IPS DF 4.7 (cell line): Measurements from ENCODE around the gene RPS8.
"Not testable (repeated sequence)": the region's sequence is repeated elsewhere in the genome, so short reads cannot be mapped to it uniquely, and the experiment has no call there.

Experiments used
- DNase-seq: peaks from one replicate; pipeline ENCODE4 v3.0.0-alpha.2; 2013; ENCODE audit warnings: low spot score; ENCODE audit errors: extremely low read depth

The RPS8 gene

DNA sequence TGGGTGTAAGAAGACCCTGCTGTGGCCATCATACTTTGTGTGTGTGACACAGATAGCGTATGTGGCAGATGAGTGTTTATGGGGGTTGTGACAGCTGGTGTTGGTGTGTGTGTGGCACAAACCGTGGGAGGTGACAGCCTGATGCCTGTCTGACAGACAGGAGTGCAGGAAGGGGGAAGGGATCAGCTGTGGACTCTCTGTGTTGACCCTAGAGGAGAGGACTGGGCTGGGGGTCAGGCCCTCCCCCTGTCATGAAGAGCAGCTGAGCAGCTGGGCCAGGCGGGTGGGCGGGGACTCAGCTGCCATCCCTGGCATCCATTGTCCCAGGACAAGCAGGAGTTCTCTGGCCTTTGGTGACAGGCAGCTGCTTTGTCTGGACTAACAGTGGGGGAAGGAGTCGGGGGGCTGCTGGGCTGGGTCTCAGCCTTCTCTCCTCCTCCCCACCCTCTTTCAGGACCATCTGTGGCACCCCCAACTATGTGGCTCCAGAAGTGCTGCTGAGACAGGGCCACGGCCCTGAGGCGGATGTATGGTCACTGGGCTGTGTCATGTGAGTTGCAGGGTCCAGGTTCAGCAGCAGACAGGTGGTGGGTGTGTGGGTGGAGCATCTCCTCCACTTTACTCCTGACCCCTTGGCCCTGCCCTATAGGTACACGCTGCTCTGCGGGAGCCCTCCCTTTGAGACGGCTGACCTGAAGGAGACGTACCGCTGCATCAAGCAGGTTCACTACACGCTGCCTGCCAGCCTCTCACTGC is 27.1 kb downstream of the RPS8 start:
- no peak for DNase-seq

DNA sequence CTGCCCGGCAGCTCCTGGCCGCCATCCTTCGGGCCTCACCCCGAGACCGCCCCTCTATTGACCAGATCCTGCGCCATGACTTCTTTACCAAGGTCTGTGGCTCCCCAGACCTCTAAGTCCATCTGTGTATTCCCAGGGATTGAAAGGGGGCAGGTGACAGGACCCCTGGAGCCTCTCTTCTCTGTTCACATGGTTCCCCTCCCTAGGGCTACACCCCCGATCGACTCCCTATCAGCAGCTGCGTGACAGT is 27.6 kb downstream of the RPS8 start:
- DNase-seq = no peak

DNA sequence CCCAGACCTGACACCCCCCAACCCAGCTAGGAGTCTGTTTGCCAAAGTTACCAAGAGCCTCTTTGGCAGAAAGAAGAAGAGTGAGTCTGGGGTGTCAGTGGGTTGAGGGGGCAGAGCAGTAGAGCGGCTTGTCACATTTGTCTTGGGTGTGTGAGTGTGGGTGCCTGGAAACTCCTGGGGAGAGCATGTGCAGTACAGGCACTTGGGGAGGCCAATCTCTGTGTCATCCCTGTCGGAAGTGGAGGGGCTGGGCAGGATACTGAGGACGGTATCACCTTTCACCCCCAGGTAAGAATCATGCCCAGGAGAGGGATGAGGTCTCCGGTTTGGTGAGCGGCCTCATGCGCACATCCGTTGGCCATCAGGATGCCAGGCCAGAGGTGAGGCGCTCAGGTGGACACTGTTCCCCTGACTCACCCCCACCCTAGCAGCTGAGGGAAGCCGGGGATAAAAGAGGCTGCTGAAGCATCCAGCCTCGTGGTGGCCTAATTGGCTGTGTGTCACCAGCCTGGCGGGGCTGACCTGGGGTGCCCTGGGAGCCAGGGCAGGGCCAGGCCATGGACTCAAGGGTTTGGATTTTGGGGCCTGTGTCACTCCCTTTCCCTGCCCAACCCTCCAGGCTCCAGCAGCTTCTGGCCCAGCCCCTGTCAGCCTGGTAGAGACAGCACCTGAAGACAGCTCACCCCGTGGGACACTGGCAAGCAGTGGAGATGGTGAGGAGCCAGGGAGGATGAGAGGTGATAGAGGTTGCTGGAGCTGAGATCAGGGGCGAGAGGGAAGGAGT is 28.2 kb downstream of the RPS8 start:
- DNase-seq = no peak

DNA sequence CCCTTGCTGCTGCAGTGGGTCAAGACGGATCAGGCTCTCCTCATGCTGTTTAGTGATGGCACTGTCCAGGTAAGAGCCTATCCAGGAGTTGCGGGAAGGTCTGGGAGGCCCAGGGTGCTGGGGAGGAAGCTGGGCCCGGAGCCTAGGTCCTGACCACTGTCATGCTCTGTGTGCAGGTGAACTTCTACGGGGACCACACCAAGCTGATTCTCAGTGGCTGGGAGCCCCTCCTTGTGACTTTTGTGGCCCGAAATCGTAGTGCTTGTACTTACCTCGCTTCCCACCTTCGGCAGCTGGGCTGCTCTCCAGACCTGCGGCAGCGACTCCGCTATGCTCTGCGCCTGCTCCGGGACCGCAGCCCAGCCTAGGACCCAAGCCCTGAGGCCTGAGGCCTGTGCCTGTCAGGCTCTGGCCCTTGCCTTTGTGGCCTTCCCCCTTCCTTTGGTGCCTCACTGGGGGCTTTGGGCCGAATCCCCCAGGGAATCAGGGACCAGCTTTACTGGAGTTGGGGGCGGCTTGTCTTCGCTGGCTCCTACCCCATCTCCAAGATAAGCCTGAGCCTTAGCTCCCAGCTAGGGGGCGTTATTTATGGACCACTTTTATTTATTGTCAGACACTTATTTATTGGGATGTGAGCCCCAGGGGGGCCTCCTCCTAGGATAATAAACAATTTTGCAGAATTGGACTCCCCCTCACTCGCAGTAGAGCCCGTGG is 30.1 kb downstream of the RPS8 start:
- DNase-seq = no peak

DNA sequence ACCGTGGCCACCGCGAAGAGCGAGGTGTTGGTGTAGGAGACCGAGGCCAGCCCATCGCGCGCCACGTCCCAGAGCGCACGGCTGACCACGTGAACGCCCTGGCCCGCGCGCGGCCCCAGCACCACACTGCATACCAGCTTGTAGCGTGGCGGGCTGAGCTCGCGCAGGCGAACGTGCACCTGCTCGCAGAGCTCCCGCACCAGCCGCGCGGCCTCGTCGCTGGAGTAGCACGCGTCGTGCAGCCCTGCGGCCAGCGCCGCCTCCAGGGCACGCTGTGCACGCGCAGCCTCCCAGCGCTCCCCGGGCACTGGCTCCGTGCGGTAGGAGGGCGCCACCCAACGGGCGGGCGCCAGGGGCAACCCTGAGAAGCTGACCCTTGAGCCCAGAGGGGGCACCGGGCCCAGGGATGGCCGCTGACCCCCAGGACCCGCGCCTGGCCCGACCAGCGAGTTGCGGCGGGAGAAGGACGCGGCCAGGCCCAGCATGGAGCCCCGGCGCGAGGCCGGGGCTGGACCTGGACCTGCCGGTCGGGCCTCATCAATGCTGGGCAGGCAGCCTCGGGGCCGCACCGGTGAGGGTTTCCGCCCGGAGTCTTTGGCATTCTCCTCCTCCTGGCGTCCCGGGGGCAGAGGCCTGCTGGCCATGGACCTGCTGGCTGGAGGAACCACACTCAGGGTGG is 30.8 kb downstream of the RPS8 start:
- DNase-seq = no peak

DNA sequence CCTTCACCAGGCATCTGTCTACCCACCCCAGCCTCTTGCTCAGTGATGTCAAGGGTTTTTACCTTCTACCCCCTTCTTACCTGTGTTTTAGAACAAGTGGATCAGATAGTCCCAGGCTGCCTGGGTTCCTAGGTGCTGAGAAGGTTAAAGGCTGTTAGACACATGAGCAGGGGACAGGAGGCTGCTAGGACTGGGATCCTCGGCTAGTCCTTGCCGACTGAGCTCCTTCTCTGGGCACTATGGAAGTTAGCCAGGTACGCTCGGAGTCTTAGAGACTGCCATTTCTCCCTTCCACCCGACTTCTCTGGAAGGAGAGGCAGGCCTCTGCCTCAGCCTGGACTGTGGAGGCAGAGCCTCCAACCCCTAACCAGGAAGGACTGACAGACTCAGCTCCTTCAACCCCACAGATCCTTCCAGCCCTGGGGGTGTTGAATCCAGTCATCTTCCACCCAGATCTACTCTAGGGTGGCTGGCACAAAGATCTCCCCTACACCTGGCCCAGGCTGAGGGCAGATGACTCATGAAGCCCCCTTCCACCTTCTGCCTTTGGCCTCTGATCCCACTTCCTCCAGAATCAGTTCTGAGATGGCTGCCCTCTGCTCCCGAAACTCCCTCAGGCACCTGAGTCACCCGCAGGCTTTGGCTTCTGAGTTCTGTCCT is 31.5 kb downstream of the RPS8 start, which contains the start of gene DYNLT4:
TSS of gene DYNLT4 (minus strand) at position 648 of the 660 bp plus-strand sequence. CDS start 683 bp downstream, outside the sequence.
- DNase-seq = no peak

DNA sequence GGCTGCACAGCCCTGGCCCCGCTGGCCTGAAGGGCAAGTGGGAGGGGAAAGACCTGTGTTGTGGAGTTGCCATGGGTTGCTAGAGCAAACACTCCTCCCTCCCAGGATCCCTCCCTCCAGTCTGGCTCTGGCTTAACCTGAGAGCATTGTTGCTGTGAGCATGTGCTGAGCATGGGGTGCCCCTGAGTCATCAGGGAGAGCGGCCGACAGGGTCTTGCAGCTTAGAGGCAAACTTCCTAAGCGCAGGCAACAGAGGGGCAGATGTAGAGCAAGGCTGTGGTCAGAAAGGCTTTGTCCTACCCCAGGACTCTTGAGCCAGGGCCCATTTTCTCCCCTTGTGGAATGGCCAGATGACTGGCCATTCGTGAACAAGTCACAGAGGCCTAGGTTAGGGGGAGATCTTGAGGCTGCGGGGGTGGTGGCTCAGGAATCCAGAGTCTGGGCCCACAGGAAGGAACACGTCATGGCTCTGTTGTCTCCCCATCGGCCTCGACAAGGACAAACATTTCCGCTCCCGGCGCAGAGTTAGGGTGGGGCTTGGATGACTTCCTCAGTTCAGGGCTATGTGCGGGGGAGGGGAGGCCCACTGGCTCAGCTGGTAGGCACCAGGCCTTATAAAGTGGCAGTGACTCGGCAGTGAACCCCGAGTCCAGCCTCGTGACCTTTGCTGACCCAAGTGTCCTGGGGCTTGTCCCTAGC is 32.2 kb downstream of the RPS8 start:
- peak; percentile 92 for DNase-seq

DNA sequence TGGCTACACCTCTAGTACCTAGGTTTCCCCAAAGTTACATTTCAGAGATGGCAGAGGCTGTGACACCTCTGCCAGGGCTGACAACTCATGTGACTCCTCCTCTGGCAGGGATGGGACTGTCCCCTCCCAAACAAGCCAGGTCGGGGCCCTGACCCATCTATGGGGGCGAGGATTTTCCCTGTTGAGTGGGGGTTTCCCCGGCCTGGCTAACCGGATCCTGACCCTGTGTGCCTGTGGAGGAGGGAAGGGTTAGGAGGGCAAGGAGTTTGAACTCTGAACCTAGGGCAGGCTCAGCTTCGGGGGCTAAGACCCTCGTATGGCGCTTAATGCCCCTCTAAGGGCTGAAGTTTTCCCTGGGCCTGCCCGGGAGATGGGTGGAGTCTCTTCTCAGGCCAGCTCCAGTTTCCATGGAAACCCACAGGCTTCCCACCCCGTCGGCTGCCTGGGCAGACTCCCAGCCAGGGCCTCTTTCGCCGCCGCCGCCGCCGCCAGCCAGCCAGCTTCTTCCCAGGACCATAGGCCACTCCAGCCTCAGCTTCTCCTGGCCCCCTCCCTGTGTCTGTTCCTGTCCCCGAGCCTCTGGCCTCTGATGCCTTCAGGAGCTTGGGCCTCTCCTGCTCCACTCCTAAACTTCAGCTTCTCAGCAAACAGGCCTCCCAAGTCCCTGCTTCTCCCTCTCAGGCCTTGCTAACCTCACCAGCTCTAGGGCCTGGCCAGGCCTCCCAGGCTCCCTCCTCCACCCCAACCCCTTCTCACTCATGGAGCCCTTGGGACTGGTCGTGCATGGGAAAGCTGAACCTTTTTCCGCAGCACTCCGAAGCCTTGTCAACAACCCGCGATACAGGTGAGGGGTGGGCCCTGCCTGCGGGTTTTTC is 33.0 kb downstream of the RPS8 start, which contains the start of gene BTBD19:
TSS of gene BTBD19 (plus strand) at position 461 of the 875 bp plus-strand sequence. CDS start at position 759, 298 bp downstream.
- no peak for DNase-seq

DNA sequence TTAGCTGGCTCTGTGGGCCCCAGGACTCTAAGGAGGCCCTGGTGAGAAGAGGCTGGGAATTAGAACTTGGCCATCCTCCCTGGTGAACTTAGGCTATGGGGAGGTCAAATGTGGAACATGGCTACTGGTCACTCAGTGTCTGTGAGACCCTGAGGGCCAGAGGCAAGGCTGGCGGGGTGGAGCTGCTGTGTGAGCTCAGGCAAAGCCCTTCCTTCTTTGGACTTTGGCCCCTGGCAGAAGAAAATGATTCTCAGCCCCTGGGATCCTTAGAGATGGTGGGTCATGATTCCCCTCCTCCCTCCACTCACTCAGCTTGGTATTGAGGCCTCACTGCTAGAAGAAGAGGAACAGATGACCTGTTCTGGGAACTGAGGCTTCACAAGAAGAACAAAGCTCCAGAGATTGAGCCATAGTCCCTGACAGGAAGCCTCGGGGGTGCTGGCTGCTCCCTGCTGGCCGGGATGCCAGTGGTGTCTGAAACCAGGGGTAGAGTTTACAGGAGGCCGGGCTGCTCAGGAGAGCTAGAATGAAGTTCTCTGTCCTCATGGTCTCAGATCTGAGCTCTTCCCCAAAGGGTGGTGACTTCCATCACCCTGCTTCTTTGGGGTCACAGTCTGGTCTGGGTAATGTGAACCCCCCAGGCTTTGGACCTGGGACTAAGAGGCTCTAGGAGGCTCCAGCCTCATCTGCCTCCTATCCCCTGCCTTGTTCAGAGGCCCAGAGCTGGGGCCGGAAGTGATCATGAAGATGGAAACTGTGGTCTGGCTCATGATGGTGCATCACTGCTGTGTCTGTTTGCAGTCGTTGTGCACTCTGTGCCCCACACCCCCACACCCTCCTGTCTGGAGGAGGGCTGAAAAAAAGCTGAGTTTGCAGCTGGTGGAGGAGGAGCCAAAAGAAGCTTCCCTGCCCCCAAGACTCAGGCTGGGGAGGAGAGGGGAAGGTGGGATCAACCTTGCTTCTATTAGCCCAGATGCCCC is 33.9 kb downstream of the RPS8 start:
- no peak for DNase-seq

DNA sequence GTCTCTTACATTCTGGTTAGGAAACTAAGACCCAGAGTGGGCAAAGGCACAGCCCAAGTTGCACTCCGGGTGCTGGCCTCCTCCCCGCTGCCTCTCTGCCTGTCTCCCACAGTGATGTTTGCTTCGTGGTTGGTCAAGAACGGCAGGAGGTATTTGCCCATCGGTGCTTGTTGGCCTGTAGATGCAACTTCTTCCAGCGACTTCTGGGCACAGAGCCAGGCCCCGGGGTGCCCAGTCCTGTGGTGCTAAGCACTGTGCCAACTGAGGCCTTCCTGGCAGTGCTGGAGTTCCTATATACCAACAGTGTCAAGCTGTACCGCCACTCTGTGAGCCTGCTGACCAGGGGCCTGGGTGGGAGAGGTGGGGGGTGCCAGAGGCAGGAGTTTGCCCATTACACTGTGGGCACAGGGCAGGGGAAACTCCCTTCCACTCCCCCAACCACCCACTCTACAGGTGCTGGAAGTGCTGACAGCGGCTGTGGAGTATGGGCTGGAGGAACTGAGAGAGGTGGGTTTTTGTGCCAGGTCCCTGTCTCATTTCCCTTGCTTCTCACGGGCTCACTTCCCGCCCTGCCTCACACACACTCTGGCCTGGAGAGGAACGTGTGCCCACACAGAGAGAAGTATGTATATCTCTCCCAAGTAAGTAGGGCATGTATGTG is 34.9 kb downstream of the RPS8 start:
- DNase-seq = no peak

DNA sequence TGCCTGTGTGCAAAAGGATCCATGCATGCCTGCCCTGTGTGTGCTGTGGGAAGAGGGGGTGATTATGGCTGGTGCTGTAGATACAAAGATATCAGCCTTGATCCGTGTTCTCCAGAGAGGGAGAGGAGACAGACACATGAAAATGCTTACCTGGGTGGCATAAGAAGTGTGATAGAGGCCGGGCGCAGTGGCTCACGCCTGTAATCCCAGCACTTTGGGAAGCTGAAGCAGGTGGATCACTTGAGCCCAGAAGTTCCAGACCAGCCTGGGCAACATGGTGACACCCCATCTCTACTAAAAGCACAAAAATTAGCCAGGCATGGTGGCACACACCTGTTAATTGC is 35.4 kb downstream of the RPS8 start:
- DNase-seq = not testable (repeated sequence)

DNA sequence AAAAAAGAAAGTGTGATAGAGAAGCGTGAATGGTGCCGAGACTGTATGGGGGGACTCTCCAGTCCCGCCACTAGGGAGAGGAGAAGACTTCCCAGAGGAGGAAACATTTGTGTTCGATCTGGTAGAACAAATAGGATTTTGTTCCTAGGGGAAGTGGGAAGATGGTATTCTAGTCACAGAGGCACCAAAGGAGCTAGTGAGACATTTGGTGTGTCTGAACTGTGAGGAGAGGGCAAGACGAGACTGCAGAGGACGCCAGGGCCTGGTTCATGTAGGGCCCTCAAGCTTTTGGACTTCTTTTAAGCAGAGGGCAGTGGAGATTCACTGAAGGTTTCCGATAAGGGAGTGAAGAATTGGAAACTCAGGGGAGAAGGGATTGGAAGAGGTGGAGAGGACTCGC is 35.9 kb downstream of the RPS8 start:
- no peak for DNase-seq

DNA sequence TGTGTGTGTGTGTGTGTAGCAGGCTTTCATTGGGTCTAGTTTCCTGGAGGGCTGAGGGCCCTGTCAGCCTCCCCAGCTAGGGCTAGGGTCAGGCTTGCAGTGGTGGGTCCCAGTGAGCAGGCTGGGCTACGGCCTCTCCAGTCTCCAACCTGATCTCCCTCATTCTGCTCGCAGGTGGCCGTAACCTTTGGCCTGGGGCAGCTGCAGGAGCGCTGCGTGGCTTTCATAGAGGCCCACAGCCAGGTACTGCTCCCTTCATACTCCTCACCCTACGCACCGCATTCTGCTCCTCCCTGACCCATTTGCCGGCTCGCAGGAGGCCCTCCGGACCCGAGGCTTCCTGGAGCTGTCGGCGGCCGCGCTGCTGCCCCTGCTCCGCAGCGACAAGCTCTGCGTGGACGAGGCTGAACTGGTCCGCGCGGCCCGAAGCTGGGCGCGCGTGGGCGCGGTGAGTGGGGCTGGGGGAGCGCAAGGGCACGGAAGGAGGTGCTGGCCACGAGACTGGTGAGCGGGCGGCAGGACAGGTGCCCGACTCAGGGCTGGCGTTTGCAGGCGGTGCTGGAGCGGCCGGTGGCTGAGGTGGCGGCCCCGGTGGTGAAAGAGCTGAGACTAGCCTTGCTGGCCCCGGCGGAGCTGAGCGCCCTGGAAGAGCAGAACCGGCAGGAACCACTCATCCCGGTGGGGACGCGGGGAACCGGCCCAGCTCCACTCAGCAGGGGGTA is 37.6 kb downstream of the RPS8 start:
- no peak for DNase-seq

DNA sequence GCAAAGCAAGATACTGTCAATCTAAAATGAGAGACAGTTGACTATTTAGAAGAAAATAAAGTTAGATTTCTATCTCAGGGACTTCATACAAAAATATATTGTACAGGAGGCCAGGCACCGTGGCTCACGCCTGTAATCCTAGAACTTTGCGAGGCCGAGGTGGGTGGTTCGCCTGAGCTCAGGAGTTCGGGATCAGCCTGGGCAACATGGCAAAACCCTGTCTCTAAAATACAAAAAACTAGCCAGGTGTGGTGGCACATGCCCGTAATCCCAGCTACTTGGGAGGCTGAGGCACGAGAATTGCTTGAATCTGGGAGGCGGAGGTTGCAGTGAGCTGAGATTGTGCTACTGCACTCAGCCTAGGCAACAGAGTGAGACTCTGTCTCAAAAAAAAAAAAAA is 40.6 kb downstream of the RPS8 start:
- not testable (repeated sequence) for DNase-seq

DNA sequence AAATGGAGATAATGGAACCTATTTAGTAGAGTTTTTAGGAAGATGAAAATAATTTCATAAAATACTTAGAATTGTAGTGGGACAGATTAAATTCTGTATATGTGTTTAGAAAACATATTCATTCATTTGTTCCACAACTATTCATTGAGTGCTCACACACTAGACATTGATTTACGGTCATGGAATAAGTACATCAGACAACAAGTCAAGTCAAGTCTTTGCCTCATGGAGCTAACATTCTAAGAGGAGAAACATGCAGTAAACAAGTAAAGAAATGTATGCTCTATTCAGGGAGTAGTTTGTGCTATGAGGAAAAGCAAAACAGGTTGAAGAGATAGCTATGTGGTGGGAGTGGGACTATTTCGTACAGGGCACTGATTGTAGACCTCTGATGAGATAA is 42.0 kb downstream of the RPS8 start:
- DNase-seq = no peak

DNA sequence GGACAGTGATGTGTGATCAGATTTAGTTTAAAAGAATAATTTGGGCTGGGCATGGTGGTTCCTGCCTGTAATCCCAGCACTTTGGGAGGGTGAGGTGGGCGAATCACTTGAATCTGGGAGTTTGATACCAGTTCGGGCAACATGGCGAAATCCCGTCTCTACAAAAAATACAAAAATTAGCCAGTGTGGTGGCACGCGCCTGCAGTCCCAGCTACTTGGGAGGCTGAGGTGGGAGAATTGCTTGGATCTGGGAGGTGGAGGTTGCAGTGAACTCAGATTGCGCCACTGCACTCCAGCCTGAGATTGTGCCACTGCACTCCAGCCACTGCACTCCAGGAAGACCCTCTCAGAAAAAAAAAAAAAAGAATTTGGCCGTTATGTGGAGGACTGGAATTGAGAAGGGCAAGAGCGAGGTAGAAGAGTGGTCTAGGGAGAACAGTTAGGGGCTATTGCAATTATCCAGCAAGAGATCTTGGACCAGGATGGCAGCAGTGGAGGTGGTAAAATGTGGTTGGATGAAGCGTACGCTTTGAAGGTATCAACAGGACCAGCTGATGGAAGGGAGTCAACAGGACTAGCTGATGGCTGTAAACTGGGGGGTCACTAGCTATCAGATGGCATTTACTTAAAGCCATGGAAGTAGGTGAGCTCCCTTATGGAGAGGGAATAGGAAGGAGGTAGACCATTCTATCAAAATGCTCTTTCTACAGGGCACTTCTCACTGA is 42.6 kb downstream of the RPS8 start:
- DNase-seq = no peak

DNA sequence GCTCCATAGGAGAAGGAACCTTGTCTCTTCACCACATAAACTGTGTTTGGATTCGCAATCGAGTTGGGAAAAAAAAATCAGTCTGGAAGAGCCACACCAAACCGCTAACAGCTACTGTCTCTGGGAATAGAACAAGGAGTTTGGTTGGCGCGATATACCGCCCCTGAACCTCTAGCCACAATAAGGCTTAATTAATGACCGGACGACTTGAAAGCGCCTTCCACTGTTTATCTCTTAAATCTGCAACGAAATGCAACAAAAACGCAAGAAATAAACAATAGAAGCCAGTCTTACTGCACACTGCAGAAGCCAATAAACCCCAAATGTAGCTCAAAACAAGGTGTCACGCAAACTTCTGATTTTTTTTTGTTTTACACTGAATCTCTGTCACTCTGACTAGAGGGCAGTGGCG is 43.9 kb downstream of the RPS8 start:
- DNase-seq = no peak
